Measurements from ENCODE around the gene ANKRD55. TPM values are rescaled to one million over a fixed set of nuclear protein-coding genes. Genes with fewer than 3 reads are reported as not detected.

The ANKRD55 gene
- total RNA-seq, 1 donor from 2014 or later = not detected

DNA sequence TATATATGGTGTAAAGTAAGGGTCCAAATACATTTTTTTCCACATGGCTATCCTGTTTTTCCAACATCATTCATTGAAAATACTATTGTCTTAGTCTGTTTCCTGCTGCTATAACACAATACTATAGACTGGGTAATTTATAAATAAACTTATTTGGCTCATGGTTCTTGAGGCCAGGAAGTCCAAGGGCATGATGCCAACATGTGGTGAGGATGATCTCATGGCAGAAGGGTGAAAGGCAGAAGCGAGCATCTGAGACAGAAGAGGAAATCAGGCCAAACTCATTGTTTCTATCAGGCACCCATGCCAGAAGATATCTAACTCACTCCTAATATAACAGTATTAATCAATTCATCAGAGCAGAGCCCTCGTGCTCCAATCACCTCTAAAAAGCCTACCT is 42.6 kb downstream of the ANKRD55 start:
- peaks cover 5% of the 10 kb centered on the region for H3K9me3 Mint-ChIP-seq (ENCODE audit: low read depth)
- no peaks in the 10 kb centered on the region for H3K36me3 Mint-ChIP-seq (ENCODE audit: insufficient read depth)
- no peak for TF ChIP-seq CTCF (IDR thresholded peaks at IDR 0.05; ENCODE audit: unreplicated experiment)

GRCh38 chr5:56185768-56186311 is 47.3 kb downstream of the ANKRD55 start:
- Mint-ChIP-seq H3K27ac (no peak overlapping the region), H3K27me3 (no peaks in the 10 kb centered on the region), H3K4me3 (ENCODE audit: low read depth) (no peak overlapping the region), H3K4me1 (ENCODE audit: low read depth) (no peaks in the 10 kb centered on the region), H3K9me3 (ENCODE audit: low read depth) (peaks cover 5% of the 10 kb centered on the region), H3K36me3 (ENCODE audit: insufficient read depth) (no peaks in the 10 kb centered on the region)
- no peak for DNase-seq (ENCODE audit: low spot score, unreplicated experiment)
- no peak for TF ChIP-seq CTCF (IDR thresholded peaks at IDR 0.05; ENCODE audit: unreplicated experiment)

More for the DNA sequence above, 42.6 kb downstream of the ANKRD55 start:
- Mint-ChIP-seq H3K4me3 (ENCODE audit: low read depth) (no peak overlapping the region), H3K27me3 (no peaks in the 10 kb centered on the region), H3K4me1 (ENCODE audit: low read depth) (no peaks in the 10 kb centered on the region), H3K27ac (no peak overlapping the region)
- DNase-seq (ENCODE audit: low spot score, unreplicated experiment) = no peak

GRCh38 chr5:56183506-56183905 is 49.6 kb downstream of the ANKRD55 start:
- H3K36me3 Mint-ChIP-seq (ENCODE audit: insufficient read depth) = no peaks in the 10 kb centered on the region
- no peaks in the 10 kb centered on the region for H3K4me1 Mint-ChIP-seq (ENCODE audit: low read depth)
- TF ChIP-seq CTCF (IDR thresholded peaks at IDR 0.05; ENCODE audit: unreplicated experiment) = no peak
- DNase-seq (ENCODE audit: low spot score, unreplicated experiment) = no peak
- no peaks in the 10 kb centered on the region for H3K27me3 Mint-ChIP-seq
- no peak overlapping the region for H3K4me3 Mint-ChIP-seq (ENCODE audit: low read depth)
- H3K9me3 Mint-ChIP-seq (ENCODE audit: low read depth) = no peaks in the 10 kb centered on the region
- H3K27ac Mint-ChIP-seq = no peak overlapping the region

DNA sequence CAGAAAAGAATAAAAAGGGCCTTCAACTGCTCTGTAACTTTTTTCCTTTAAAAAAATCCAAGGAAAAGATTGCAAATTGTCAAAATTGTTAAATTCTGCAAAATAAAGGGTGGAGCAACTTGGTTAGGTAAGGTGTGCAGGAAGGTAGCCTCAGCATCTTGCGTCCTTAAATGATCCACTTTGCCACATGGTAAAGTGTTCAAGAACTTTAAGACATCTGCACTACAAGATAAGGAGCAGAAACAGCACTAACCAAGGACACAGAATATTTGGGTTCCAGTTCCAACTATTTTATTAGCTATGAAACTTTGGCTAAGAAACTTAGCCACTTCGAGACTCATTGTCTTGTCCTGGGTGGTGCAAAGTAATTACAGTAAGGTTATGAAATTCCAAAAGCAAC is 53.7 kb downstream of the ANKRD55 start:
- Mint-ChIP-seq H3K27me3 (no peaks in the 10 kb centered on the region), H3K4me3 (ENCODE audit: low read depth) (no peak overlapping the region), H3K9me3 (ENCODE audit: low read depth) (no peaks in the 10 kb centered on the region), H3K36me3 (ENCODE audit: insufficient read depth) (no peaks in the 10 kb centered on the region), H3K27ac (no peak overlapping the region), H3K4me1 (ENCODE audit: low read depth) (no peaks in the 10 kb centered on the region)
- no peak for DNase-seq (ENCODE audit: low spot score, unreplicated experiment)
- no peak for TF ChIP-seq CTCF (IDR thresholded peaks at IDR 0.05; ENCODE audit: unreplicated experiment)

- H3K27me3 Mint-ChIP-seq = no peaks in the 10 kb centered on the region
- no peak overlapping the region for H3K27ac Mint-ChIP-seq
- TF ChIP-seq CTCF (IDR thresholded peaks at IDR 0.05; ENCODE audit: unreplicated experiment) = no peak
- H3K4me3 Mint-ChIP-seq (ENCODE audit: low read depth) = no peak overlapping the region
- no peaks in the 10 kb centered on the region for H3K9me3 Mint-ChIP-seq (ENCODE audit: low read depth)
- H3K36me3 Mint-ChIP-seq (ENCODE audit: insufficient read depth) = no peaks in the 10 kb centered on the region
- no peak for DNase-seq (ENCODE audit: low spot score, unreplicated experiment)
- H3K4me1 Mint-ChIP-seq (ENCODE audit: low read depth) = no peaks in the 10 kb centered on the region
Observed at GRCh38 chr5:56178823-56179222, 54.3 kb downstream of the ANKRD55 start.

Data from progenitor cell of endocrine pancreas (in vitro differentiated cells).